OCI-LY1 (cell line): ENCODE results near the gene EIF3K.
A peak's percentile ranks its signal among the peaks of the same experiment; 100 is the strongest.

Experiments used
- H2AFZ ChIP-seq: fragments of 200-600 bp; sonication (generic), shearing (Covaris generic); 2 replicates; pipeline ENCODE4 v1.6.0; 2014; ENCODE audit warnings: antibody characterized with exemption, mild to moderate bottlenecking, low read length
- H3F3A ChIP-seq: fragments of 200-600 bp; sonication (generic), shearing (Covaris generic); 2 replicates; pipeline ENCODE4 v1.6.0; 2014; ENCODE audit warnings: mild to moderate bottlenecking, antibody characterized with exemption, low read length, moderate library complexity; ENCODE audit not compliant: insufficient read depth
- H3K27ac ChIP-seq: fragments of 200-600 bp; sonication (generic); 2 replicates; pipeline ENCODE4 v1.5.1; 2014; ENCODE audit warnings: low read length, mixed run types, mild to moderate bottlenecking, low read depth; ENCODE audit not compliant: poor library complexity, severe bottlenecking
- H3K27me3 ChIP-seq: fragments of 200-600 bp; sonication (generic); 2 replicates; pipeline ENCODE4 v1.6.0; 2014; ENCODE audit warnings: antibody characterized with exemption, mild to moderate bottlenecking, low read length, moderate library complexity; ENCODE audit not compliant: insufficient read depth
- H3K36me3 ChIP-seq: fragments of 200-600 bp; sonication (generic); 2 replicates; pipeline ENCODE4 v1.6.1; 2014; ENCODE audit warnings: mild to moderate bottlenecking, antibody characterized with exemption, low read length, moderate library complexity, mixed read lengths; ENCODE audit not compliant: insufficient read depth
- H3K4me1 ChIP-seq: fragments of 200-600 bp; sonication (generic); 2 replicates; pipeline ENCODE4 v1.5.1; 2014; ENCODE audit warnings: mild to moderate bottlenecking, low read length, moderate library complexity; ENCODE audit not compliant: insufficient read depth, severe bottlenecking
- H3K4me2 ChIP-seq: fragments of 200-600 bp; sonication (generic), shearing (Covaris generic); 2 replicates; pipeline ENCODE4 v1.6.1; 2014; ENCODE audit warnings: low read length
- H3K4me3 ChIP-seq: fragments of 200-600 bp; sonication (generic); 2 replicates; pipeline ENCODE4 v1.5.1; 2014; ENCODE audit warnings: low read length, low read depth, mild to moderate bottlenecking, mixed read lengths; ENCODE audit not compliant: poor library complexity, severe bottlenecking
- H3K79me2 ChIP-seq: fragments of 200-600 bp; shearing (Covaris generic); 2 replicates; pipeline ENCODE4 v1.6.1; 2016; ENCODE audit warnings: mixed run types, low read length, mixed read lengths; ENCODE audit not compliant: insufficient read depth
- H3K9ac ChIP-seq: fragments of 200-600 bp; sonication (generic), shearing (Covaris generic); 2 replicates; pipeline ENCODE4 v1.6.1; 2014; ENCODE audit warnings: mild to moderate bottlenecking, low read length, mixed read lengths
- H3K9me2 ChIP-seq: fragments of 200-600 bp; sonication (generic), shearing (Covaris generic); 2 replicates; pipeline ENCODE4 v1.6.1; 2014; ENCODE audit warnings: low read depth, mild to moderate bottlenecking, low read length, mixed read lengths
- H3K9me3 ChIP-seq: fragments of 200-600 bp; shearing (Covaris generic); 2 replicates; pipeline ENCODE4 v1.6.1; 2014; ENCODE audit warnings: low read length, mixed read lengths
- H4K20me1 ChIP-seq: fragments of 200-600 bp; sonication (generic), shearing (Covaris generic); 2 replicates; pipeline ENCODE4 v1.6.0; 2016; ENCODE audit warnings: mild to moderate bottlenecking, low read length; ENCODE audit not compliant: insufficient read depth
- EZH2 ChIP-seq: fragments of 200-600 bp; sonication (generic), shearing (Covaris generic); IDR thresholded peaks from 2 replicates; pipeline ENCODE4 v1.8.0; 2017; ENCODE audit warnings: borderline replicate concordance, mixed run types, mild to moderate bottlenecking, antibody characterized with exemption, low read length, moderate library complexity, mixed read lengths
- TF ChIP-seq, protein P1 (sequence below): fragments of 200-600 bp; sonication (generic), shearing (Covaris generic); IDR thresholded peaks from 2 replicates; pipeline ENCODE4 v1.5.1; 2017; ENCODE audit warnings: mild to moderate bottlenecking, antibody characterized with exemption, low read length, moderate library complexity, mixed read lengths

The EIF3K gene

GRCh38 chr19:38650172-38650775 is 31.3 kb downstream of the EIF3K start:
- H3K9ac ChIP-seq: no peak overlapping the region
- H3K36me3 ChIP-seq: peaks cover 13% of the 10 kb centered on the region; the same call in 1 of the 2 replicates
- H3F3A ChIP-seq: no peaks in the 10 kb centered on the region
- H3K4me1 ChIP-seq: peaks cover 66% of the 10 kb centered on the region
- no peaks in the 10 kb centered on the region for H3K27me3 ChIP-seq
- H3K79me2 ChIP-seq: peaks cover 76% of the 10 kb centered on the region
- no peaks in the 10 kb centered on the region for H3K9me2 ChIP-seq
- no peak overlapping the region for H2AFZ ChIP-seq
- H3K9me3 ChIP-seq: no peaks in the 10 kb centered on the region
- no peak for TF ChIP-seq EZH2
- TF ChIP-seq, protein P1, sequence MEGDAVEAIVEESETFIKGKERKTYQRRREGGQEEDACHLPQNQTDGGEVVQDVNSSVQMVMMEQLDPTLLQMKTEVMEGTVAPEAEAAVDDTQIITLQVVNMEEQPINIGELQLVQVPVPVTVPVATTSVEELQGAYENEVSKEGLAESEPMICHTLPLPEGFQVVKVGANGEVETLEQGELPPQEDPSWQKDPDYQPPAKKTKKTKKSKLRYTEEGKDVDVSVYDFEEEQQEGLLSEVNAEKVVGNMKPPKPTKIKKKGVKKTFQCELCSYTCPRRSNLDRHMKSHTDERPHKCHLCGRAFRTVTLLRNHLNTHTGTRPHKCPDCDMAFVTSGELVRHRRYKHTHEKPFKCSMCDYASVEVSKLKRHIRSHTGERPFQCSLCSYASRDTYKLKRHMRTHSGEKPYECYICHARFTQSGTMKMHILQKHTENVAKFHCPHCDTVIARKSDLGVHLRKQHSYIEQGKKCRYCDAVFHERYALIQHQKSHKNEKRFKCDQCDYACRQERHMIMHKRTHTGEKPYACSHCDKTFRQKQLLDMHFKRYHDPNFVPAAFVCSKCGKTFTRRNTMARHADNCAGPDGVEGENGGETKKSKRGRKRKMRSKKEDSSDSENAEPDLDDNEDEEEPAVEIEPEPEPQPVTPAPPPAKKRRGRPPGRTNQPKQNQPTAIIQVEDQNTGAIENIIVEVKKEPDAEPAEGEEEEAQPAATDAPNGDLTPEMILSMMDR: no peak
- no peaks in the 10 kb centered on the region for H4K20me1 ChIP-seq
- peak overlapping the region; percentile 97 for H3K4me3 ChIP-seq
- H3K27ac ChIP-seq: no peak overlapping the region
- peak overlapping the region; percentile 97 for H3K4me2 ChIP-seq

- peaks cover 84% of the 10 kb centered on the region for H3K79me2 ChIP-seq
- no peak overlapping the region for H2AFZ ChIP-seq
- no peak overlapping the region for H3K4me3 ChIP-seq
- no peak overlapping the region for H3K9ac ChIP-seq
- H3K27ac ChIP-seq: no peak overlapping the region
- H3K4me1 ChIP-seq: peaks cover 74% of the 10 kb centered on the region
- H3K36me3 ChIP-seq: peaks cover 15% of the 10 kb centered on the region; the same call in 1 of the 2 replicates
- no peaks in the 10 kb centered on the region for H4K20me1 ChIP-seq
- no peaks in the 10 kb centered on the region for H3K9me2 ChIP-seq
- TF ChIP-seq, protein P1: no peak
- no peak for TF ChIP-seq EZH2
- H3K4me2 ChIP-seq: peak overlapping the region; percentile 31; the same call in 1 of the 2 replicates
- H3K27me3 ChIP-seq: no peaks in the 10 kb centered on the region
- H3F3A ChIP-seq: no peaks in the 10 kb centered on the region
- H3K9me3 ChIP-seq: no peaks in the 10 kb centered on the region
These were observed 32.1 kb downstream of the EIF3K start for GRCh38 chr19:38650911-38651584.

GRCh38 chr19:38653028-38653571 is 34.1 kb downstream of the EIF3K start:
- Histone ChIP-seq H3K4me1 (peaks cover 71% of the 10 kb centered on the region), H3K27ac (no peak overlapping the region), H3K79me2 (peaks cover 98% of the 10 kb centered on the region), H3K9ac (no peak overlapping the region; the same call in 1 of the 2 replicates), H3K36me3 (peaks cover 31% of the 10 kb centered on the region; the same call in 1 of the 2 replicates), H3K9me2 (no peaks in the 10 kb centered on the region), H3K27me3 (no peaks in the 10 kb centered on the region), H3K9me3 (no peaks in the 10 kb centered on the region), H3K4me3 (no peak overlapping the region), H2AFZ (no peak overlapping the region), H3F3A (no peaks in the 10 kb centered on the region), H4K20me1 (no peaks in the 10 kb centered on the region), H3K4me2 (no peak overlapping the region; the same call in 1 of the 2 replicates)
- TF ChIP-seq EZH2: no peak
- TF ChIP-seq, protein P1: no peak
